T-helper 1 cell treated with Interleukin-12 subunit alpha and Interleukin-12 subunit beta and Interleukin-4 antibody, amounts not matched to agents 30 μg/mL and 1 μg/mL, for 36 hours (primary cell): ENCODE measurements around the gene CARS2.

Experiments used
- H3K27ac Mint-ChIP-seq: one replicate; pipeline ENCODE4 v1.8.0; 2021; ENCODE audit warnings: mild to moderate bottlenecking, mixed read lengths
- H3K27me3 Mint-ChIP-seq: one replicate; pipeline ENCODE4 v1.8.0; 2021; ENCODE audit warnings: low read depth, mixed read lengths
- H3K36me3 Mint-ChIP-seq: one replicate; pipeline ENCODE4 v1.8.0; 2021; ENCODE audit warnings: low read depth, mixed read lengths
- H3K4me1 Mint-ChIP-seq: one replicate; pipeline ENCODE4 v1.8.0; 2021; ENCODE audit warnings: low read depth, mixed read lengths
- H3K4me3 Mint-ChIP-seq: one replicate; pipeline ENCODE4 v1.8.0; 2021; ENCODE audit warnings: mild to moderate bottlenecking, moderate library complexity, mixed read lengths
- H3K9me3 Mint-ChIP-seq: one replicate; pipeline ENCODE4 v1.8.0; 2021; ENCODE audit warnings: mixed read lengths

CARS2 gene

GRCh38 chr13:110600980-110601379, 104.9 kb downstream of the CARS2 start:
- peaks cover 11% of the 10 kb centered on the region for H3K27me3 Mint-ChIP-seq
- no peaks in the 10 kb centered on the region for H3K9me3 Mint-ChIP-seq
- no peak overlapping the region for H3K4me3 Mint-ChIP-seq

GRCh38 chr13:110600261-110600819, 105.6 kb downstream of the CARS2 start:
- Mint-ChIP-seq H3K27ac (no peak overlapping the region), H3K4me3 (no peak overlapping the region), H3K27me3 (peaks cover 11% of the 10 kb centered on the region), H3K9me3 (no peaks in the 10 kb centered on the region), H3K4me1 (no peaks in the 10 kb centered on the region), H3K36me3 (no peaks in the 10 kb centered on the region)

More at GRCh38 chr13:110600980-110601379, 104.9 kb downstream of the CARS2 start:
- no peak overlapping the region for H3K27ac Mint-ChIP-seq
- no peaks in the 10 kb centered on the region for H3K36me3 Mint-ChIP-seq
- no peaks in the 10 kb centered on the region for H3K4me1 Mint-ChIP-seq

GRCh38 chr13:110597041-110597689, 108.8 kb downstream of the CARS2 start:
- Mint-ChIP-seq H3K4me1 (no peaks in the 10 kb centered on the region), H3K4me3 (no peak overlapping the region), H3K36me3 (no peaks in the 10 kb centered on the region), H3K27ac (no peak overlapping the region), H3K27me3 (peaks cover 11% of the 10 kb centered on the region), H3K9me3 (no peaks in the 10 kb centered on the region)

GRCh38 chr13:110593430-110594130, 112.3 kb downstream of the CARS2 start:
- H3K4me3 Mint-ChIP-seq = no peak overlapping the region
- H3K4me1 Mint-ChIP-seq = no peaks in the 10 kb centered on the region
- no peak overlapping the region for H3K27ac Mint-ChIP-seq
- H3K27me3 Mint-ChIP-seq = peaks cover 13% of the 10 kb centered on the region
- H3K36me3 Mint-ChIP-seq = no peaks in the 10 kb centered on the region
- no peaks in the 10 kb centered on the region for H3K9me3 Mint-ChIP-seq

GRCh38 chr13:110592665-110593064, 113.3 kb downstream of the CARS2 start:
- no peaks in the 10 kb centered on the region for H3K4me1 Mint-ChIP-seq
- H3K27ac Mint-ChIP-seq = no peak overlapping the region
- no peaks in the 10 kb centered on the region for H3K9me3 Mint-ChIP-seq
- H3K27me3 Mint-ChIP-seq = peaks cover 22% of the 10 kb centered on the region
- H3K36me3 Mint-ChIP-seq = no peaks in the 10 kb centered on the region
- H3K4me3 Mint-ChIP-seq = no peak overlapping the region
